Endothelial cell (in vitro differentiated cells): ENCODE results near the gene ADRM1. TPM values are rescaled to one million over a fixed set of nuclear protein-coding genes. Genes with fewer than 3 reads are reported as not detected.

ENCODE experiments used
- DNase-seq: peaks from one replicate; pipeline ENCODE4 v3.0.0; 2021; ENCODE audit warnings: low spot score
- H3K27ac Mint-ChIP-seq: one replicate; pipeline ENCODE4 v1.8.0; 2021; ENCODE audit warnings: mixed read lengths, inconsistent platforms; ENCODE audit not compliant: unreplicated experiment
- H3K27me3 Mint-ChIP-seq: one replicate; pipeline ENCODE4 v1.8.0; 2021; ENCODE audit warnings: mild to moderate bottlenecking, moderate library complexity, mixed read lengths, inconsistent platforms; ENCODE audit not compliant: unreplicated experiment
- H3K36me3 Mint-ChIP-seq: one replicate; pipeline ENCODE4 v1.8.0; 2021; ENCODE audit warnings: mild to moderate bottlenecking, low read depth, mixed read lengths, inconsistent platforms; ENCODE audit not compliant: unreplicated experiment
- H3K4me1 Mint-ChIP-seq: one replicate; pipeline ENCODE4 v1.8.0; 2021; ENCODE audit warnings: mild to moderate bottlenecking, mixed read lengths, inconsistent platforms; ENCODE audit not compliant: unreplicated experiment
- H3K4me3 Mint-ChIP-seq: one replicate; pipeline ENCODE4 v1.8.0; 2021; ENCODE audit warnings: mild to moderate bottlenecking, mixed read lengths, inconsistent platforms; ENCODE audit not compliant: unreplicated experiment
- H3K9me3 Mint-ChIP-seq: one replicate; pipeline ENCODE4 v1.8.0; 2021; ENCODE audit warnings: mixed read lengths, inconsistent platforms; ENCODE audit not compliant: unreplicated experiment
- total RNA-seq: library from RNA; stranded (reverse); fragmentation: NEBNext Ultra II Directional; extraction: Animal tissue kit (Norgen Biotek cat#: 25700); gene quantifications from one replicate; pipeline ENCODE4 v1.2.1, GENCODE V29; 2021; ENCODE audit not compliant: unreplicated experiment
- TF ChIP-seq, protein P1 (sequence below): fragments of 200-600 bp; sonication (generic); IDR thresholded peaks from one replicate; pipeline ENCODE4 v1.5.0; 2021; ENCODE audit warnings: antibody characterized with exemption; ENCODE audit not compliant: unreplicated experiment

The ADRM1 gene
- total RNA-seq, 1 donor from 2014 or later, result 132 TPM

DNA sequence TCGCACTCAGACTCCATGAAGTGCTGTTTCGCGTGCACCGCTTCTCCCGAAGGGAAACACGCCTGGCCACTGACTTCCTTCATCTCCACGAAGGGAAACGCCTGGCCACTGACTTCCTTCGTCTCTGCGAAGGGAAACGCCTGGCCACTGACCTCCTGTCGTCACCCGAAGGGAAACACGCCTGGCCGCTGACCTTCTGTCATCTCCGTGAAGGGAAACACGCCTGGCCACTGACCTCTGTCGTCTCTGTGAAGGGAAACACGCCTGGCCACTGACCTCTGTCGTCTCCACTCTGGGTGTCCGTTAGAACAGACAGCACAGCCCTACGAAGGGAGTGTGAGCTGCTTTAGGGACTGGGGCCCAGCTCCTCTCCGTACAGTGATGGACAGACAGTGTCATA, 17.1 kb upstream of the ADRM1 start:
- TF ChIP-seq, protein P1, sequence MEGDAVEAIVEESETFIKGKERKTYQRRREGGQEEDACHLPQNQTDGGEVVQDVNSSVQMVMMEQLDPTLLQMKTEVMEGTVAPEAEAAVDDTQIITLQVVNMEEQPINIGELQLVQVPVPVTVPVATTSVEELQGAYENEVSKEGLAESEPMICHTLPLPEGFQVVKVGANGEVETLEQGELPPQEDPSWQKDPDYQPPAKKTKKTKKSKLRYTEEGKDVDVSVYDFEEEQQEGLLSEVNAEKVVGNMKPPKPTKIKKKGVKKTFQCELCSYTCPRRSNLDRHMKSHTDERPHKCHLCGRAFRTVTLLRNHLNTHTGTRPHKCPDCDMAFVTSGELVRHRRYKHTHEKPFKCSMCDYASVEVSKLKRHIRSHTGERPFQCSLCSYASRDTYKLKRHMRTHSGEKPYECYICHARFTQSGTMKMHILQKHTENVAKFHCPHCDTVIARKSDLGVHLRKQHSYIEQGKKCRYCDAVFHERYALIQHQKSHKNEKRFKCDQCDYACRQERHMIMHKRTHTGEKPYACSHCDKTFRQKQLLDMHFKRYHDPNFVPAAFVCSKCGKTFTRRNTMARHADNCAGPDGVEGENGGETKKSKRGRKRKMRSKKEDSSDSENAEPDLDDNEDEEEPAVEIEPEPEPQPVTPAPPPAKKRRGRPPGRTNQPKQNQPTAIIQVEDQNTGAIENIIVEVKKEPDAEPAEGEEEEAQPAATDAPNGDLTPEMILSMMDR, result no peak
- no peaks in the 10 kb centered on the region for H3K9me3 Mint-ChIP-seq
- no peak overlapping the region for H3K4me3 Mint-ChIP-seq
- peaks cover 30% of the 10 kb centered on the region for H3K36me3 Mint-ChIP-seq
- H3K27ac Mint-ChIP-seq, result peak overlapping the region; percentile 97
- peaks cover 7% of the 10 kb centered on the region for H3K27me3 Mint-ChIP-seq
- peak; percentile 71 for DNase-seq
- peaks cover 13% of the 10 kb centered on the region for H3K4me1 Mint-ChIP-seq

DNA sequence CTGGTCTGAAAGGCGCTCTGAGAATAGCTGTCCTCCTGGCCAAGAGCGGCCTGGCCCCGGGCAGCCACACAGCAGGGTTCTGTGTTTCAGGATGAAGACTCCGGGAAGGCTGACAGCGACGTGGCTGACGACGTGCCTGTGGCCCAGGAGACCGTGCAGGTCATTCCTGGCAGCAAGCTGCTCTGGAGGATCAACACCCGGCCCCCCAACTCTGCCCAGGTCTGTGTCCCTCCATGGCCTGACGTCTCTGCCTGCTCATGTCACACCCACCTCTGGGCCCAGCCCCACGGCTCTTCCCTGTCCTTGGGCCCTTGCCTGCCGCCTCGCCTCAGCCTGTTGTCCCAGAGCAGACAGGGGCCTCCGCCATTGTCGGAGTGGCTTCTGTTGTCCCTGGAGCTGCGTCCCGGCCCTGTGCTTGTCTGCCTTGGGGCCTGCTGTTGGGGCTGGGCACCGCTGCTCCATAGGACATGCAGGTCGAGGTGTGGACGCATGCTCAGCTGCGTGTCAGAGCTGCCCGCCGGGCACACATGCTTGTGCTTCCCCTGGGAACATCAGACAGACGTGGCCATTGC, 16.2 kb upstream of the ADRM1 start:
- peak overlapping the region; percentile 97 for H3K27ac Mint-ChIP-seq
- no peaks in the 10 kb centered on the region for H3K9me3 Mint-ChIP-seq
- H3K4me3 Mint-ChIP-seq, result no peak overlapping the region
- peaks cover 13% of the 10 kb centered on the region for H3K4me1 Mint-ChIP-seq
- H3K36me3 Mint-ChIP-seq, result peaks cover 29% of the 10 kb centered on the region
- TF ChIP-seq, protein P1, result no peak
- no peak for DNase-seq
- peaks cover 8% of the 10 kb centered on the region for H3K27me3 Mint-ChIP-seq

DNA sequence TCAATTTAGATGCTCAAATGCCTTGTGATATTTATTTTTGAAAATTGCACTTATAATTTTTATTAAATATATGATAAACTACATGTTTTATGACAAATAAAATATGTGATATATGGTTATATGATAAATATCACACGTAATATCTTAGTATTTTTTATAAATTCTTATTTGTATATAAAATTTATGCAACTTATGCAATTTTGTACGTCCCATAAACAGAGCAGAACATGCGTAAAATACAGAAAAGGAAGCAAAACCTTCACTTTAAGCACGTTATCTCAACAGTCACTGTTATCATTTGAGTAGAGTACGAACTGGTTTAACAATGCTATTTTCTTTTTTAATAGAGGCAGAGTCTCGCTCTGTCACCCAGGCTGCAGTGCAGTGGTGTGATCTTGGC, 15.7 kb upstream of the ADRM1 start:
- TF ChIP-seq, protein P1, result no peak
- peaks cover 13% of the 10 kb centered on the region for H3K4me1 Mint-ChIP-seq
- no peak for DNase-seq
- H3K36me3 Mint-ChIP-seq, result peaks cover 24% of the 10 kb centered on the region
- H3K27me3 Mint-ChIP-seq, result peaks cover 7% of the 10 kb centered on the region
- H3K27ac Mint-ChIP-seq, result peak overlapping the region; percentile 82
- no peak overlapping the region for H3K4me3 Mint-ChIP-seq
- H3K9me3 Mint-ChIP-seq, result no peaks in the 10 kb centered on the region

DNA sequence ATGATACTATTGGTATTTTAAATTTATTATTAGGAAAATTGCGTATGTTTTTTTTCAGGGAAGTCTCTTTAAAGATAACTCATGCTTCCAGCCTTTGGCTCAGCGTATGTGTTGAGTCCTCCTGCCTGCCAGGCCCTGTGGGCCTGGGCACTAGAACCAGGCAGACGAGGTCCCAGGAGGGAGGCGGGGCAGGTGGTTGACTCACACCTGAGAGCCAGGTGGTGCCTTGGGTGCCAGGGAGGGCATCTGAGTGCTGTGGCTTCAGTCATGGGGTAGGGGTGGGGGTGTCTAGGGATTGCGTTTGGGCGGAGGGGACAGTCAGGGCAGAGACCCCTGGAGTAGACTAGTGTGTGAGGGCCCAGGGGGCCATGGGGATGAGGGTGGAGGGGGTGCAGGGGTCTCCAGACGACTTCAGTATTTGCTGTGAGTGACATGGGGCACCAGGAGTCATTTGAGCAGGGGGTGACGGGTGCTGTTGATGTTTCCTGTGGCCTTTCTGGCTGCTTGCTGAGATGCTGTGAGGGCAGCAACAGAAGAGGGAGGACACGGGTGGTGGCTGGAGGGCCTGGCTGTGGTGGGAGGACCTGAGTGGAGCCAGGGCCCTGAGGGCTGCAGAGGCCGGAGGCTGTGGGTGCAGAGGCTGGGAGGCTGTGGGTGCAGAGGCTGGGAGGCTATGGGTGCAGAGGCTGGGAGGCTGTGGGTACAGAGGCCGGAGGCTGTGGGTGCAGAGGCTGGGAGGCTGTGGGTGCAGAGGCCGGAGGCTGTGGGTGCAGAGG, 14.8 kb upstream of the ADRM1 start:
- H3K4me1 Mint-ChIP-seq, result peaks cover 13% of the 10 kb centered on the region
- TF ChIP-seq, protein P1, result no peak
- H3K4me3 Mint-ChIP-seq, result no peak overlapping the region
- H3K27ac Mint-ChIP-seq, result no peak overlapping the region
- no peak for DNase-seq
- peaks cover 24% of the 10 kb centered on the region for H3K36me3 Mint-ChIP-seq
- peaks cover 7% of the 10 kb centered on the region for H3K27me3 Mint-ChIP-seq
- H3K9me3 Mint-ChIP-seq, result no peaks in the 10 kb centered on the region

DNA sequence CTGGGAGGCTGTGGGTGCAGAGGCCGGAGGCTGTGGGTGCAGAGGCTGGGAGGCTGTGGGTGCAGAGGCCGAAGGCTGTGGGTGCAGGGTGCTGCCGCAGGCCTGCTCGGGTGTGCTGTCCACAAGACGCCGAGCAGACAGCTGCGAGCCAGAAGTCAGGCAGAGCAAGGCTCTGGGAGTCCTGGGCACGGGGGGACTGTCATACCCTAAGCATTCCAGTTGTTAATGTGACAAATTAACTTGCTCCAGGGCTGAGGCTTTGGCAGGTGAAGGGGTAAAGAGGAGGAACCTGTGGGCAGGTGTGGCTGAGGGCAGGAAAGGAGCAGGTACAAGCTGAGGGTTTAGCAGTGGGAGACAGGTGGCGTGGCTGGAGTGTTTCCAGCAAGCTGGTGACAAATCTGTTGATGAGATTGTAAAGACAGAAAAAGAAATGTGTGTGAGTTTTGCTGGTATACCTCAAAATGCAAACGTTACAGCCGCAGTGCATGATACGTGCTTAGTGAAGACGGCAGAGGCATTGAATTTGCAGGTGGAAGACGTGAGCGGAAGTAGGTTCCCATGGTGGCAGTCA, 14.2 kb upstream of the ADRM1 start:
- Mint-ChIP-seq H3K4me1 (peaks cover 13% of the 10 kb centered on the region), H3K27ac (peak overlapping the region; percentile 22), H3K36me3 (peaks cover 22% of the 10 kb centered on the region), H3K27me3 (peaks cover 7% of the 10 kb centered on the region), H3K4me3 (no peak overlapping the region), H3K9me3 (no peaks in the 10 kb centered on the region)
- TF ChIP-seq, protein P1, result no peak
- no peak for DNase-seq
